Endothelial cell of umbilical vein (primary cell): ENCODE measurements around the gene TFAP2A. TPM values are rescaled to one million over a fixed set of nuclear protein-coding genes. Genes with fewer than 3 reads are reported as not detected.

Source experiments
- BruUV-seq: library from RNA; stranded (reverse); fragments of 400-500 nt; replicated peaks from 2 replicates; lab custom pipeline; 2021; lab: Mats Ljungman, UMichigan
- CTCF ChIA-PET: fragments of 300-600, 350-600 bp; sonication (Branson Sonifier 250); formaldehyde crosslinking; loops from one replicate; lab custom pipeline; 2021; ENCODE audit warnings: antibody characterized with exemption, inconsistent platforms; lab: Charles Lee
- POLR2A ChIA-PET: fragments of 300-600, 350-600 bp; sonication (Branson Sonifier 250); formaldehyde crosslinking; loops from one replicate; lab custom pipeline; 2021; ENCODE audit warnings: antibody characterized with exemption, inconsistent platforms; lab: Charles Lee
- DNase-seq: peaks from one replicate; pipeline ENCODE4 v3.0.0-alpha.2; 2011; ENCODE audit warnings: low read depth, low spot score
- FAIRE-seq: peaks from 2 replicates; lab custom pipeline; 2011; peaks lifted over from hg19 to GRCh38; lab: Jason Lieb, UNC
- H2AFZ ChIP-seq: 2 replicates; pipeline ENCODE4 v1.6.0; 2012; ENCODE audit warnings: low read depth, low read length, control low read depth, inconsistent platforms
- H3K27ac ChIP-seq: 2 replicates; pipeline ENCODE4 v1.5.1; 2011; ENCODE audit warnings: low read depth, mild to moderate bottlenecking, control low read depth, low read length, moderate library complexity; ENCODE audit not compliant: insufficient read depth
- H3K27me3 ChIP-seq, 2 experiments: 2 replicates each; pipeline versions ENCODE4 v1.6.0 to v1.6.1; 2011; ENCODE audit warnings: low read length in 2 of 2, mixed read lengths in 1 of 2; ENCODE audit not compliant: control insufficient read depth in 2 of 2, insufficient read depth in 2 of 2
- H3K36me3 ChIP-seq, 2 experiments: 2 replicates in 1 of 2; 3 replicates in 1 of 2; pipeline ENCODE4 v1.5.1; 2011; ENCODE audit warnings: low read length in 2 of 2, mild to moderate bottlenecking in 1 of 2, moderate library complexity in 1 of 2; ENCODE audit not compliant: control insufficient read depth in 2 of 2, insufficient read depth in 2 of 2; ENCODE audit errors: extremely low read depth in 1 of 2
- H3K4me1 ChIP-seq: 3 replicates; pipeline ENCODE4 v1.5.1; 2011; ENCODE audit warnings: mild to moderate bottlenecking, low read length; ENCODE audit not compliant: control insufficient read depth, insufficient read depth; ENCODE audit errors: extremely low read depth
- H3K4me2 ChIP-seq: 2 replicates; pipeline ENCODE4 v1.6.1; 2011; ENCODE audit warnings: low read length, control low read depth, mixed read lengths; ENCODE audit not compliant: insufficient read depth
- H3K4me3 ChIP-seq, 3 experiments: fragments of 200-600 bp in 1 of 3; sonication (generic), shearing (Covaris generic) in 1 of 3; replicated peaks in 1 of 3; 2 replicates each; pipeline ENCODE4 v1.5.1; 2011 to 2016; ENCODE audit warnings: control low read depth in 3 of 3, low read length in 3 of 3, mild to moderate bottlenecking in 2 of 3, inconsistent platforms in 1 of 3, low read depth in 1 of 3, moderate library complexity in 1 of 3; ENCODE audit not compliant: insufficient read depth in 1 of 3
- H3K79me2 ChIP-seq: 2 replicates; pipeline ENCODE4 v1.6.0; 2012; ENCODE audit warnings: low read length, inconsistent platforms; ENCODE audit not compliant: control insufficient read depth, insufficient read depth
- H3K9ac ChIP-seq: replicated peaks from 2 replicates; pipeline ENCODE3; 2011; ENCODE audit warnings: low read length, control low read depth; ENCODE audit not compliant: insufficient read depth; ENCODE audit errors: extremely low read depth
- H3K9me1 ChIP-seq: replicated peaks from 3 replicates; pipeline ENCODE4 v1.6.0; 2011; ENCODE audit warnings: mild to moderate bottlenecking, low read length; ENCODE audit not compliant: control insufficient read depth, insufficient read depth; ENCODE audit errors: extremely low read depth
- H3K9me3 ChIP-seq: replicated peaks from 2 replicates; pipeline ENCODE4 v1.5.1; 2012; ENCODE audit warnings: low read length, inconsistent platforms; ENCODE audit not compliant: control insufficient read depth, insufficient read depth
- H4K20me1 ChIP-seq: replicated peaks from 2 replicates; pipeline ENCODE3; 2011; ENCODE audit warnings: mild to moderate bottlenecking, low read length; ENCODE audit not compliant: control insufficient read depth, insufficient read depth; ENCODE audit errors: extremely low read depth
- EZH2 ChIP-seq: IDR thresholded peaks from 2 replicates; pipeline ENCODE4 v1.6.1; 2012; ENCODE audit warnings: borderline replicate concordance, low read depth, mild to moderate bottlenecking, moderate library complexity, low read length, inconsistent platforms; ENCODE audit not compliant: severe bottlenecking
- GATA2 ChIP-seq: IDR thresholded peaks from 2 replicates; pipeline ENCODE4 v1.7.0; 2011; ENCODE audit warnings: low read depth, mild to moderate bottlenecking, moderate library complexity, mixed read lengths, low read length; ENCODE audit not compliant: insufficient read length, insufficient read depth
- JUN ChIP-seq: IDR thresholded peaks from 2 replicates; pipeline ENCODE4 v1.6.1; 2011; ENCODE audit warnings: borderline replicate concordance, low read depth; ENCODE audit not compliant: insufficient read length, insufficient read depth
- MAX ChIP-seq: IDR thresholded peaks from 2 replicates; pipeline ENCODE4 v1.6.1; 2011; ENCODE audit not compliant: insufficient read depth, insufficient read length
- dilution Hi-C: fragments of 300-500 bp; cut with MboI; formaldehyde crosslinking; loops from one replicate; pipeline ENCODE4 v1.15.0; 2019; ENCODE audit warnings: low sequenced_read_pairs; ENCODE audit not compliant: extremely low pct_ligation_motif_present
- intact Hi-C: fragments of 100-400 bp; cut with micrococcal nuclease; formaldehyde crosslinking; loops from one replicate; pipeline ENCODE4 v1.10.0; 2022
- polyA plus RNA-seq, 4 experiments: library from polyadenylated mRNA; depleted of rRNA in 3 of 4; stranded (reverse) in 3 of 4; unstranded in 1 of 4; fragments of >200 nt; gene quantifications; 2 replicates each; pipeline versions ENCODE4 v1.2.1 to v1.2.3, GENCODE V29; 2011 to 2012; ENCODE audit warnings: missing spikeins in 1 of 4
- total RNA-seq: library from RNA; stranded (reverse); gene quantifications from 2 replicates; pipeline ENCODE4 v1.2.3, GENCODE V29; 2021

TFAP2A gene
- total and polyA plus RNA-seq, 2 donors (not counting 3 experiments of a cell fraction or from before 2014, with no cell fraction given) = 0.06 TPM; not detected in 1

GRCh38 chr6:10425975-10426780 is 11.3 kb upstream of the TFAP2A start:
- no peak for DNase-seq
- no peaks in the 10 kb centered on the region for H3K36me3 ChIP-seq
- no peaks in the 10 kb centered on the region for H3K79me2 ChIP-seq
- CTCF ChIA-PET = interaction anchor here (1.0 to 4.0 kb wide), 5 partner anchors 9 to 1443 kb away, joined by 5 to 150 read pairs (median 7); partner anchors contain the start of gene TFAP2A
- H2AFZ ChIP-seq = peak overlapping the region; percentile 62
- H3K9me1 ChIP-seq = no peaks in the 10 kb centered on the region
- H3K4me3 ChIP-seq = peak overlapping the region; percentile 39 to 70 (median 58)
- TF ChIP-seq EZH2 (peak; percentile 58), GATA2 (no peak), MAX (no peak), JUN (no peak)
- POLR2A ChIA-PET = no interaction called here
- H3K9me3 ChIP-seq = no peaks in the 10 kb centered on the region
- no peak overlapping the region for H3K9ac ChIP-seq
- FAIRE-seq = no peak
- peaks cover 5% of the 10 kb centered on the region for H3K4me1 ChIP-seq
- no peaks in the 10 kb centered on the region for H4K20me1 ChIP-seq
- peak overlapping the region; percentile 81 for H3K4me2 ChIP-seq
- intact Hi-C loops = loop anchor here (1.0 to 10.0 kb wide), 2 partner anchors 886 to 1991 kb away; partner anchors contain the start of gene SLC35B3
- peaks cover 61 to 75% of the 10 kb centered on the region in 2 experiments for H3K27me3 ChIP-seq
- BruUV-seq = no TSS peak
- H3K27ac ChIP-seq = no peak overlapping the region
- dilution Hi-C loops = no loop called here
